ENCODE data around the gene F11. TPM values are rescaled to one million over a fixed set of nuclear protein-coding genes. Genes with fewer than 3 reads are reported as not detected.
"Not testable (repeated sequence)": the region's sequence is repeated elsewhere in the genome, so short reads cannot be mapped to it uniquely, and the experiment has no call there.

Gene F11
- 0.40 TPM for total RNA-seq
- long read RNA-seq = 0 reads

GRCh38 chr4:186265683-186266652 is at the start of gene F11:
F11 (plus strand) TSS chr4:186266189; CDS start chr4:186267137, 948 bp downstream.
- no peak for ATAC-seq (ENCODE audit: poor library complexity)
- intact Hi-C loops (cut with DNase I) = no loop called here
- DNase-seq = no peak

GRCh38 chr4:186216465-186217024 is 49.4 kb upstream of the F11 start:
- DNase-seq = no peak
- no peak for ATAC-seq (ENCODE audit: poor library complexity)
- intact Hi-C loops (cut with DNase I) = no loop called here

DNA sequence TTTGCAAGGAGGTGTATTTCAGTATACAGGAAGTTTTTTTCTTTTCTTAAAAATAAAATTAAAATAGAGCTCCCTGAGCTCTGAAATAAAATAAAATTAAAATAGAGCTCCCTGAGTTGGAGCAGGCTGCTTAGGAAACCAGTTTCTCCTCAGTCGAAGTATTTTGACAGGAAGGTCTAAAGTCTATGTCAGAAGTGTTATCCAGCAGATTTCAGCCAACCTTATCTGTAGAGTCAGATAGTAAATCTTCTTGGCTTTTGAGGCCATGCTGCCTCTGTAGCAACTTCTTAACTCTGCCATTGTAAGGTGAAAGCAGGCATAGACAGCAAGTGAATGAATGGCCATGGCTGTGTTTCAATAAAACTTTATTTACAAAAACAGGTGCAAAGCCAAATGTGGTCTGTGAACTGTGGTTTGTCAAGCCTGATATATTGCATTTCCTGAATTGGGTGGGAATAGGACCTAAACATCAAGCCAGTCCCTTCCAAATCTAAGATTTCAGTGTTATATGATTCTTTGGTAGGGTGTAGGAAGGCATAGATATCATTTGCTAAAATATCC is 48.2 kb upstream of the F11 start:
- intact Hi-C loops (cut with DNase I) = no loop called here
- ATAC-seq (ENCODE audit: poor library complexity) (no peak), DNase-seq (no peak)

- ATAC-seq (ENCODE audit: poor library complexity) (no peak), DNase-seq (no peak)
- intact Hi-C loops (cut with DNase I) = no loop called here
Observed at GRCh38 chr4:186221624-186222023, 44.4 kb upstream of the F11 start.

DNA sequence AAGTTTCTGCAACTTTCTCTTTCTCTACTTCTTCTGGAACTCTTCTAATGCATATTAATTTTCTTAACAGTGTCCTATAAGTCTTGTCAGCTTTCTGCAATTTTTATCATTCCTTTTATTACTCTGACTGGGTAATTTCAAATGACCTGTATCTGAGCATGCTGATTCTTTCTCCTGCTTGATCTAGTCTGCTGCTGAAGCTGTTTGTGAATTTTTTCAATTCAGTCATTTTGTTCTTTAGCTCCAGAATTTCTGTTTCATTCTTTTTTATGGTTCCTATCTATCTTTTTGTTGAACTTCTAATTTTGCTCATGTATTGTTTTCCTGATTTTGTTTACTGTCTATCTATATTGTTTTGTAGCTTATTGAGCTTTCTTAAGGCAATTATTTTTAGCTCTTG is 40.1 kb upstream of the F11 start:
- DNase-seq (no peak), ATAC-seq (ENCODE audit: poor library complexity) (no peak)
- intact Hi-C loops (cut with DNase I) = no loop called here

- ATAC-seq (ENCODE audit: poor library complexity) = no peak
- intact Hi-C loops (cut with DNase I) = no loop called here
Observed at GRCh38 chr4:186226521-186227189, 39.3 kb upstream of the F11 start.

DNA sequence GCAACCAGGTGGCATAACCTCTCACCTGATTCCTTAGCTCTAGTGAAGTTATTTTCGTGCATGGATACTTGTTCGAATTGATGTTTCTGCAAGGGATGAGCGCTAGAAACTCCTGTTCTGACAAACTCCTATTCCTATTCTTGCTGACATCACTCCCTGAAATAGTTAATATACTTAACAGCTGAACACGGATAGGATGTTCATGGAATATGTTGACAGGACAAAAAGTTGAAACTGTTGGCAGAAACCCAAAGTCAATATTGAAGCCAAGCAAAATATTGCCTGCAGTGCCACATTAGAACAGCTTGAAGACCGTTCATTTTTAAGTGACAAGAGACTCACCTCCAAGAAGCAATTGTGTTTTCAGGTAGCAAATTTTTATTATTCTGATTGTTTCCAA is 38.8 kb upstream of the F11 start, which contains the start of gene KLKB1:
Gene KLKB1, plus strand, starts transcription at position 287 of the 400 bp plus-strand sequence. CDS start 689 bp downstream, outside the sequence.
- intact Hi-C loops (cut with DNase I) = no loop called here
- ATAC-seq (ENCODE audit: poor library complexity) (no peak), DNase-seq (no peak)

More at GRCh38 chr4:186226521-186227189, 39.3 kb upstream of the F11 start:
- DNase-seq = no peak

DNA sequence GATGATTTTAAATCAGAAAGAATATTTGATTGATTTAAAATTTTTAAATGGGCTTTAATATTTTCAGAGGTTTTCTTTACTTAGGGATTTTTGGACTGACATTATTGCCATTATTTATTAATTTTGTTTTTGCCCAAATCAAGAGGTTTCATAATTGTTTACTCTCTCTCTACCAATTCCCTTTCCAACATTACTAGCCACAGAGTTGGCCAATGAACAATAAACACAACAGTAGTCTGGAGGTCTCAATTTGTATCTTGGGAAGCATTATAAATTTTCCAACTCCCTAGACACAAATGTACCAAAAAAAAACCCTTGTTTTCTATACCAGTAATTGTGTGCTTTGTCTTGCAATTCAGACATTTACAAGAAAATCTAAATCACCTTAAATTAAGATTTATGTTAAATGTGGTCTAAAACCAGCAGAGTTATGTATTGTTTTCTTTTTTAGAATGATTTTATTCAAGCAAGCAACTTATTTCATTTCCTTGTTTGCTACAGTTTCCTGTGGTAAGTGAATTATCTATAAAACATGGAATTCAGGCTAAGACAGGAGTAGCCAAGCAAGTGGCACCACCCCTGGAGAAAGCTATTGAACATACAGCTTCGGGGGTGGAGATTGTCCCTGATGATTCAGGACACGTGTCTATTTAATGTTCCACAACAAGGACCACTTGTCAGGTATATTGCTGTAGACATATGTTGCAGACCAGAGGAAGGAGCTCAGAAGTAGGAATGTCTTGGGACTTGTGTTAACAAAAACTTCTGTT is 38.1 kb upstream of the F11 start:
- intact Hi-C loops (cut with DNase I) = no loop called here
- ATAC-seq (ENCODE audit: poor library complexity) = peak; percentile 25

DNA sequence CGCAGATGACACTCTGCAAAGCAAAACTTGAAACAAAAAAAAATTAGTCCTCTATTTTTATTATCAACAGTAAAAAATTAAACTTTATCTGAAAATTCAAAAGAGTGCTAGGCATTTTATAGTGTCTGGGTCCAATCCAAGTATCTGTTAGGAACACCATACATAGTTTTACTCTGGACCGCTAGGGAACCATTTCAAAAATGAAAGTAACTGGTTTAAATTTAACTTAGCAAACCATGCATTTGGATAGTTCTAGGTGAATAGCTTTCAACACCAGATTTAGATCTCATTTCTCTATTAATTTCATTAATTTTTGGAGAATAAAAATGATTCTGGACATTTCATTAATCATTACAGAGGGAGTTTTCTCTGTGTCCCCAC is 37.5 kb upstream of the F11 start:
- intact Hi-C loops (cut with DNase I) = no loop called here
- DNase-seq = no peak
- ATAC-seq (ENCODE audit: poor library complexity) = no peak

More for the DNA sequence above, 38.1 kb upstream of the F11 start:
- no peak for DNase-seq

- ATAC-seq (ENCODE audit: poor library complexity) (no peak), DNase-seq (no peak)
- intact Hi-C loops (cut with DNase I) = no loop called here
Observed at GRCh38 chr4:186234367-186234766, 31.6 kb upstream of the F11 start.

- no peak for DNase-seq
- intact Hi-C loops (cut with DNase I) = no loop called here
- ATAC-seq (ENCODE audit: poor library complexity) = no peak
Observed at GRCh38 chr4:186236126-186236525, 29.9 kb upstream of the F11 start.

DNA sequence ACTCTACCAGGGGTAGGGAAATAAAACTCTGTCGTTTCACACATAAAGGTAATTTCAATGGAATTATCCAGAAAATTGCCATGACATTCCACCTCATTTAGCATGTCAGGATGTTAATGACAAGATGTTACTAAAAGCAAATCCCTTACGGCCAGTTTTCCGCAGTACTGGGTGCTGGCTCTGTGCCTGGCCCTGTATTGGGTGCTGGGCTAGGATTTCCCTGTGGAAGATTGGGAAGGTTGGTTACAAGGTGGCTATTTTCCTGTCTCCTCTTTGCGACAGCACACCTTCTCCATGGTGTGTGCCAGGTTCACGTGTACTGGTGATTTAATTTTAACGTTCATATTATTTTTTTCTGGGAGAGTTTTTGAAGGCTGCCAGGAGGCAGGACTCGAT is 25.5 kb upstream of the F11 start:
- ATAC-seq (ENCODE audit: poor library complexity) (no peak), DNase-seq (no peak)
- intact Hi-C loops (cut with DNase I) = no loop called here

GRCh38 chr4:186240848-186241491 is 25.0 kb upstream of the F11 start:
- intact Hi-C loops (cut with DNase I) = no loop called here
- no peak for DNase-seq
- no peak for ATAC-seq (ENCODE audit: poor library complexity)

- intact Hi-C loops (cut with DNase I) = no loop called here
- DNase-seq = no peak
- no peak for ATAC-seq (ENCODE audit: poor library complexity)
Observed at GRCh38 chr4:186241616-186242015, 24.4 kb upstream of the F11 start.

DNA sequence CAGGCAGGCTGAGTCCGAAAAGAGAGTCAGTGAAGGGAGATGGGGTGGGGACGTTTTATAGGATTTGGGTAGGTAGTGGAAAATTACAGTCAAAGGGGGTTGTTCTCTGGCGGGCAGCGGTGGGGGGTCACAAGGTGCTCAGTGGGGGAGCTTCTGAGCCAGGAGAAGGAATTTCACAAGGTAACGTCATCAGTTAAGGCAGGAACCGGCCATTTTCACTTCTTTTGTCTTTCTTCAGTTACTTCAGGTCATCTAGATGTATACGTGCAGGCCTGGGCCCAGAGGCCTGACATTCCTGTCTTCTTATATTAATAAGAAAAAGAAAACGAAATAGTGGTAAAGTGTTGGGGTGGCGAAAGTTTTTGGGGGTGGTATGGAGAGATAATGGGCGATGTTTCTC is 24.0 kb upstream of the F11 start:
- intact Hi-C loops (cut with DNase I); ATAC-seq (ENCODE audit: poor library complexity); DNase-seq: not testable (repeated sequence)

DNA sequence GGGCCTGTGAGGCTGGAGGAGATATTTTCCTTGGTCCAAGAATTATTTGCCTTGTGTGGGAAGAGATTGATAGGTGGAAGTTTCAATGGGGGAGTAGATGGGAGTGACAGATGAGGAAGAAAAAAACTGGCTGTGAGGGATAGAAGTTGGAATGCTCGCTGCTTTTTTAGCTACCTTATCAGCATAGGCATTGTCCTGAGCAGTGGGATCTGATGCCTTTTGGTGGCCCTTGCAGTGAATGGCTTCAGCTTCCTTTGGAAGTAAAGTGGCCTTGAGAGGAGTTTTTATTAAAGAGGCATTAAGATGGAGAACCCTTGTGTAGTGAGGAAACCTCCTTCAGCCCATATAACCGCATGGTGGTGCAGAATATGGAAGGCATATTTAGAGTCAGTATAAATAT is 22.7 kb upstream of the F11 start:
- intact Hi-C loops (cut with DNase I) = no loop called here
- DNase-seq = no peak
- ATAC-seq (ENCODE audit: poor library complexity) = no peak

DNA sequence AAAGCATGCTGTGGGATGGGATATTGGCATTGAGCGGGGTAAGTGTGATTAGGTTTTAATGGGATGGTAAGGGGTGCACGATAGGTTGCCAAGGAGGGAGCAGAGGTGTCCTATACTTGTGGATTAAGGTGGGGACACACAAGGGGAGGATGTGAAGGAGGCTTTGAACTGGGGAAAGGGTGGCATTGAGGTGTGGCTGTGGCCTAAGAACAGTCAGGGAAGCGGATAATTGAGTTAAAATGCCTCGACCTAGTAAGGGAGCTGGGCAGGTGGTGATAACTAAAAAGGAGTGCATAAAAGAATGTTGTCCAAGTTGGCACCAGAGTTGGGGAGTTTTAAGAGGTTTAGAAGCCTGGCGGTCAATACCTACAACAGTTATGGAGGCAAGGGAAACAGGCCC is 21.2 kb upstream of the F11 start:
- ATAC-seq (ENCODE audit: poor library complexity) (no peak), DNase-seq (no peak)
- intact Hi-C loops (cut with DNase I) = no loop called here

Measured in Right ventricle myocardium superior (tissue), 1 donor.